ENCODE data around the gene ACOXL.
"Not testable (repeated sequence)": the region's sequence is repeated elsewhere in the genome, so short reads cannot be mapped to it uniquely, and the experiment has no call there.

The ACOXL gene

GRCh38 chr2:110959198-110959597 is 226.8 kb downstream of the ACOXL start:
- no peak overlapping the region for H2AK5ac ChIP-seq (ENCODE audit: low read length)
- WGBS (ENCODE audit: extremely low coverage, insufficient coverage, insufficient read length), result no CpG with 5 or more reads among the region's 7 CpGs
- H3K9me3 ChIP-seq (ENCODE audit: insufficient read depth, low read depth, low read length), result no peaks in the 10 kb centered on the region
- H4K91ac ChIP-seq (ENCODE audit: low read depth, low read length), result no peak overlapping the region
- H2BK12ac ChIP-seq (ENCODE audit: low read length), result no peak overlapping the region
- H3K79me2 ChIP-seq (ENCODE audit: control insufficient read depth, insufficient read depth, low read length, poor library complexity), result no peaks in the 10 kb centered on the region
- H2BK5ac ChIP-seq (ENCODE audit: low read depth, low read length, poor library complexity), result no peak overlapping the region
- H3K4me2 ChIP-seq (ENCODE audit: low read length), result no peak overlapping the region
- no peak overlapping the region for H4K12ac ChIP-seq (ENCODE audit: low read depth, low read length)
- H3K27ac ChIP-seq (ENCODE audit: low read depth, low read length), result no peak overlapping the region
- H3K27me3 ChIP-seq (ENCODE audit: insufficient read depth, low read length), result no peaks in the 10 kb centered on the region
- H3K14ac ChIP-seq (ENCODE audit: low read length), result no peak overlapping the region
- no peaks in the 10 kb centered on the region for H3K79me1 ChIP-seq (ENCODE audit: low read length)
- no peak overlapping the region for H3K4ac ChIP-seq (ENCODE audit: low read depth, low read length)
- H3K18ac ChIP-seq (ENCODE audit: low read length), result no peak overlapping the region
- no peak overlapping the region for H2BK120ac ChIP-seq (ENCODE audit: insufficient read depth, low read length, poor library complexity)
- H3K36me3 ChIP-seq (ENCODE audit: control insufficient read depth in 1 of 2, insufficient read depth in 2 of 2, low read length in 2 of 2), result no peaks in the 10 kb centered on the region
- no peak overlapping the region for H2AFZ ChIP-seq (ENCODE audit: insufficient read depth, low read length, poor library complexity)
- no peaks in the 10 kb centered on the region for H3K4me1 ChIP-seq (ENCODE audit: control insufficient read depth in 1 of 2, insufficient read depth in 2 of 2, low read length in 2 of 2)
- no peak overlapping the region for H3K9ac ChIP-seq (ENCODE audit: low read length)
- no peak overlapping the region for H3K23ac ChIP-seq (ENCODE audit: low read length)
- DNase-seq, result no peak
- no peak overlapping the region for H4K8ac ChIP-seq (ENCODE audit: low read depth, low read length)
- no peak overlapping the region for H3K4me3 ChIP-seq (ENCODE audit: low read depth, low read length)

- H2AK5ac ChIP-seq (ENCODE audit: low read length), result no peak overlapping the region
- no peak for DNase-seq
- no peak overlapping the region for H3K27ac ChIP-seq (ENCODE audit: low read depth, low read length)
- no peak overlapping the region for H3K4ac ChIP-seq (ENCODE audit: low read depth, low read length)
- no peak overlapping the region for H4K91ac ChIP-seq (ENCODE audit: low read depth, low read length)
- H2BK120ac ChIP-seq (ENCODE audit: insufficient read depth, low read length, poor library complexity), result no peak overlapping the region
- no peaks in the 10 kb centered on the region for H3K9me3 ChIP-seq (ENCODE audit: insufficient read depth, low read depth, low read length)
- H3K36me3 ChIP-seq (ENCODE audit: control insufficient read depth in 1 of 2, insufficient read depth in 2 of 2, low read length in 2 of 2), result no peaks in the 10 kb centered on the region
- H2BK5ac ChIP-seq (ENCODE audit: low read depth, low read length, poor library complexity), result no peak overlapping the region
- no peak overlapping the region for H4K8ac ChIP-seq (ENCODE audit: low read depth, low read length)
- H3K23ac ChIP-seq (ENCODE audit: low read length), result no peak overlapping the region
- no peaks in the 10 kb centered on the region for H3K79me2 ChIP-seq (ENCODE audit: control insufficient read depth, insufficient read depth, low read length, poor library complexity)
- WGBS (ENCODE audit: extremely low coverage, insufficient coverage, insufficient read length), result no CpG with 5 or more reads among the region's 10 CpGs
- H4K12ac ChIP-seq (ENCODE audit: low read depth, low read length), result no peak overlapping the region
- H3K4me2 ChIP-seq (ENCODE audit: low read length), result no peak overlapping the region
- H3K4me1 ChIP-seq (ENCODE audit: control insufficient read depth in 1 of 2, insufficient read depth in 2 of 2, low read length in 2 of 2), result no peaks in the 10 kb centered on the region
- no peak overlapping the region for H3K9ac ChIP-seq (ENCODE audit: low read length)
- no peak overlapping the region for H3K4me3 ChIP-seq (ENCODE audit: low read depth, low read length)
- H2AFZ ChIP-seq (ENCODE audit: insufficient read depth, low read length, poor library complexity), result no peak overlapping the region
- H3K27me3 ChIP-seq (ENCODE audit: insufficient read depth, low read length), result no peaks in the 10 kb centered on the region
- no peak overlapping the region for H3K18ac ChIP-seq (ENCODE audit: low read length)
- no peak overlapping the region for H3K14ac ChIP-seq (ENCODE audit: low read length)
- H2BK12ac ChIP-seq (ENCODE audit: low read length), result no peak overlapping the region
- no peaks in the 10 kb centered on the region for H3K79me1 ChIP-seq (ENCODE audit: low read length)
Measured at GRCh38 chr2:110960281-110960680, 227.9 kb downstream of the ACOXL start.

- Histone ChIP-seq H3K4me2 (ENCODE audit: low read length) (no peak overlapping the region), H3K18ac (ENCODE audit: low read length) (no peak overlapping the region), H3K27me3 (ENCODE audit: insufficient read depth, low read length) (no peaks in the 10 kb centered on the region), H3K4me1 (ENCODE audit: control insufficient read depth in 1 of 2, insufficient read depth in 2 of 2, low read length in 2 of 2) (no peaks in the 10 kb centered on the region), H4K8ac (ENCODE audit: low read depth, low read length) (no peak overlapping the region), H4K91ac (ENCODE audit: low read depth, low read length) (no peak overlapping the region), H4K12ac (ENCODE audit: low read depth, low read length) (no peak overlapping the region), H2AK5ac (ENCODE audit: low read length) (no peak overlapping the region), H3K23ac (ENCODE audit: low read length) (no peak overlapping the region), H3K79me1 (ENCODE audit: low read length) (no peaks in the 10 kb centered on the region), H3K4me3 (ENCODE audit: low read depth, low read length) (no peak overlapping the region), H3K9ac (ENCODE audit: low read length) (no peak overlapping the region), H3K14ac (ENCODE audit: low read length) (no peak overlapping the region), H3K4ac (ENCODE audit: low read depth, low read length) (no peak overlapping the region), H2BK12ac (ENCODE audit: low read length) (no peak overlapping the region), H3K9me3 (ENCODE audit: insufficient read depth, low read depth, low read length) (no peaks in the 10 kb centered on the region), H3K27ac (ENCODE audit: low read depth, low read length) (no peak overlapping the region), H2AFZ (ENCODE audit: insufficient read depth, low read length, poor library complexity) (no peak overlapping the region), H3K36me3 (ENCODE audit: control insufficient read depth in 1 of 2, insufficient read depth in 2 of 2, low read length in 2 of 2) (no peaks in the 10 kb centered on the region), H2BK5ac (ENCODE audit: low read depth, low read length, poor library complexity) (no peak overlapping the region), H3K79me2 (ENCODE audit: control insufficient read depth, insufficient read depth, low read length, poor library complexity) (no peaks in the 10 kb centered on the region), H2BK120ac (ENCODE audit: insufficient read depth, low read length, poor library complexity) (no peak overlapping the region)
- no CpG with 5 or more reads among the region's 2 CpGs for WGBS (ENCODE audit: extremely low coverage, insufficient coverage, insufficient read length)
- DNase-seq, result no peak
Measured at GRCh38 chr2:110960954-110961353, 228.6 kb downstream of the ACOXL start.

GRCh38 chr2:110961643-110962042 is 229.3 kb downstream of the ACOXL start:
- H2AK5ac ChIP-seq (ENCODE audit: low read length); H4K8ac ChIP-seq (ENCODE audit: low read depth, low read length); H3K14ac ChIP-seq (ENCODE audit: low read length); H3K4me1 ChIP-seq (ENCODE audit: control insufficient read depth in 1 of 2, insufficient read depth in 2 of 2, low read length in 2 of 2); H3K9me3 ChIP-seq (ENCODE audit: insufficient read depth, low read depth, low read length); H2AFZ ChIP-seq (ENCODE audit: insufficient read depth, low read length, poor library complexity); H3K79me2 ChIP-seq (ENCODE audit: control insufficient read depth, insufficient read depth, low read length, poor library complexity); H3K23ac ChIP-seq (ENCODE audit: low read length); H3K4me2 ChIP-seq (ENCODE audit: low read length); H4K91ac ChIP-seq (ENCODE audit: low read depth, low read length); H2BK12ac ChIP-seq (ENCODE audit: low read length); DNase-seq; H3K18ac ChIP-seq (ENCODE audit: low read length); H3K9ac ChIP-seq (ENCODE audit: low read length); H3K27me3 ChIP-seq (ENCODE audit: insufficient read depth, low read length); H2BK5ac ChIP-seq (ENCODE audit: low read depth, low read length, poor library complexity); H4K12ac ChIP-seq (ENCODE audit: low read depth, low read length); H3K27ac ChIP-seq (ENCODE audit: low read depth, low read length); H3K4me3 ChIP-seq (ENCODE audit: low read depth, low read length); H3K36me3 ChIP-seq (ENCODE audit: control insufficient read depth in 1 of 2, insufficient read depth in 2 of 2, low read length in 2 of 2); H3K4ac ChIP-seq (ENCODE audit: low read depth, low read length); H2BK120ac ChIP-seq (ENCODE audit: insufficient read depth, low read length, poor library complexity); H3K79me1 ChIP-seq (ENCODE audit: low read length): not testable (repeated sequence)
- WGBS (ENCODE audit: extremely low coverage, insufficient coverage, insufficient read length), result no CpG with 5 or more reads among the region's 3 CpGs
